ENCODE measurements around the gene PFDN1.

PFDN1 gene

GRCh38 chr5:140296289-140296688, 6.6 kb downstream of the PFDN1 start:
- no peak for DNase-seq (ENCODE audit: low spot score)

- peak; percentile 47 for DNase-seq (ENCODE audit: low spot score)
Measured at GRCh38 chr5:140295414-140295813, 7.5 kb downstream of the PFDN1 start.

GRCh38 chr5:140294753-140295152, 8.1 kb downstream of the PFDN1 start:
- no peak for DNase-seq (ENCODE audit: low spot score)

GRCh38 chr5:140293849-140294100, 9.1 kb downstream of the PFDN1 start:
- DNase-seq (ENCODE audit: low spot score): no peak

GRCh38 chr5:140293091-140293848, 9.6 kb downstream of the PFDN1 start:
- DNase-seq (ENCODE audit: low spot score): no peak

GRCh38 chr5:140292212-140293036, 10.5 kb downstream of the PFDN1 start:
- no peak for DNase-seq (ENCODE audit: low spot score)

GRCh38 chr5:140287801-140288521, 14.9 kb downstream of the PFDN1 start:
- DNase-seq (ENCODE audit: low spot score): no peak

- no peak for DNase-seq (ENCODE audit: low spot score)
Measured at GRCh38 chr5:140286424-140286823, 16.5 kb downstream of the PFDN1 start.

GRCh38 chr5:140284013-140284412, 18.9 kb downstream of the PFDN1 start:
- no peak for DNase-seq (ENCODE audit: low spot score)

- DNase-seq (ENCODE audit: low spot score): no peak
Measured at GRCh38 chr5:140282266-140282665, 20.6 kb downstream of the PFDN1 start.

GRCh38 chr5:140275837-140276236, 27.1 kb downstream of the PFDN1 start:
- DNase-seq (ENCODE audit: low spot score): no peak

- no peak for DNase-seq (ENCODE audit: low spot score)
Measured at GRCh38 chr5:140273401-140273877, 29.5 kb downstream of the PFDN1 start.

GRCh38 chr5:140270008-140270407, 32.9 kb downstream of the PFDN1 start:
- DNase-seq (ENCODE audit: low spot score): no peak

GRCh38 chr5:140267559-140268018, 35.3 kb downstream of the PFDN1 start:
- no peak for DNase-seq (ENCODE audit: low spot score)

GRCh38 chr5:140267201-140267540, 35.7 kb downstream of the PFDN1 start:
- DNase-seq (ENCODE audit: low spot score): no peak

- no peak for DNase-seq (ENCODE audit: low spot score)
Measured at GRCh38 chr5:140266471-140267200, 36.3 kb downstream of the PFDN1 start.

- DNase-seq (ENCODE audit: low spot score): no peak
Measured at GRCh38 chr5:140265845-140266244, 37.1 kb downstream of the PFDN1 start.

GRCh38 chr5:140262839-140263238, 40.1 kb downstream of the PFDN1 start:
- DNase-seq (ENCODE audit: low spot score): no peak

GRCh38 chr5:140262221-140262620, 40.7 kb downstream of the PFDN1 start:
- no peak for DNase-seq (ENCODE audit: low spot score)

GRCh38 chr5:140261403-140262171, 41.3 kb downstream of the PFDN1 start:
- peak; percentile 94 for DNase-seq (ENCODE audit: low spot score)

- DNase-seq (ENCODE audit: low spot score): no peak
Measured at GRCh38 chr5:140260089-140260656, 42.7 kb downstream of the PFDN1 start.
